Inflammatory macrophage treated with lipopolysaccharide for 4 hours (primary cell): ENCODE data around the gene PDP2.
"Not testable (repeated sequence)": the region's sequence is repeated elsewhere in the genome, so short reads cannot be mapped to it uniquely, and the experiment has no call there.

Experiments
- DNase-seq: peaks from one replicate; pipeline ENCODE4 v3.0.0-alpha.2; 2020

Gene PDP2

DNA sequence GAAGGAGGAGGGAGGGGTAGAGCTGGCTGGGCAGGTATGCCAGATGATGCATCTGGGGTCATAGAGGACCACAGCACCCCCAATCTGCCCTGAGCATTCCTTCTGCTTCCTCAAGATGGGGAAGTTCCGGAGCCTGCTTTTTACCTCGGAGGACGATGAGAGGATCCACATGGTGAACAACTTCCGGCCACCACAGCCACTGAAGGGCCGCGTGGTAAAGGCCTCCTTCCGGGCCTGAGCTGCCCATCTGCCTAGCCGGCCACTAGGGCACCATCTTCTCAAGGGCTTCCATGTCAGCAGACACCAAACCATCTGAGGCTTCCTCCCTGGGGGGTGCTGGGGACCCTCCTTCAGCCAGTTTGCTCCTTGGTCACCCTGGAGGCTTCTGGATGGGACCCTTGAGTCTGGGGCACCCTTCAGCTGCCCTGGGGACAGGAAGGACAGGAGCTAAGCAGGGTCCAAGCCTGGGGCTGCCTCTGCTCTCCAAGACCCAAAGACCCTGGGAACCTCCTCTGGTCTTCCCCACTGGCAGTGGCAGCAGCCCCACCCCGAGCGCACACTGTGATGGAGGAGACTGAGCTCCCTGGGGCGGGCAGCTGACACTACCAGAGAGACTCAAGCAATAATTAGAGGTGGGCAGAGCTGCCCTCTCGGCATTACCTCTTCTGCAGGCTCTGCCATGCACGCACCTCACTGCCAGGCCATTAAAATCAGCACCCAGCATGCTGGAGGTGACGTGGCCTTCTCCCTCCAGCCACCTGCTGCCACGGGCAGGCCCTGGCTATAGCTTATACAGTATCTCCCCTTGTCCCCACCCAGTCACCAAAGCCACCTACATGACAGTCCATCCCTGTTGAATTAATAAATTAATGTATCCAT lies 26.8 kb upstream of the PDP2 start:
- DNase-seq: no peak

DNA sequence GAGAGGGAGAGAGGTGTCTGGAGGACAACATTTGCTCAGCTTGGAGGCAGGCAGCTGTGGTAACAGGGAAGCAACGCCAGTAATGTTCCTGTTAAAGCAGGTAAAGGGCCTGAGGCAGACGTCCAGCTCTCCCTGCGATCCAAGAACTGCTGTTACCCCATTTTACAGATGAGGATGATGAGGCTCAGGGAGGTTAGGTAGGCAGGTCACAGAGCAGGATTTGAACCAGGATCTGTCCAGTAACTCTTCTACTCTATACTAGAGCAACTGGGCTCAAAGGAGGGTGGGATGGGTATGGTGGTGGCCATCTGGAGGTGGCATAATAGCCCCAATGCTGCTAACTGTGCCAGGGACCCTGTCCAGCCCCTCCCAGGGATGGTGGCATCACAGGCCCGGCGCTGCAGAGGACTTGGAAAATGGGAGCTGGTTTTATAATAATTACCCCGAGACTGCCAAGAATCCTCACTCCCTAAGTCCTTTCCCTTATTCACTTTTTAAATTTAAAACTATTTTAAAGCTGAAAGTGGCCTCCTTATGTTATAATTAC lies 24.1 kb upstream of the PDP2 start:
- no peak for DNase-seq

DNA sequence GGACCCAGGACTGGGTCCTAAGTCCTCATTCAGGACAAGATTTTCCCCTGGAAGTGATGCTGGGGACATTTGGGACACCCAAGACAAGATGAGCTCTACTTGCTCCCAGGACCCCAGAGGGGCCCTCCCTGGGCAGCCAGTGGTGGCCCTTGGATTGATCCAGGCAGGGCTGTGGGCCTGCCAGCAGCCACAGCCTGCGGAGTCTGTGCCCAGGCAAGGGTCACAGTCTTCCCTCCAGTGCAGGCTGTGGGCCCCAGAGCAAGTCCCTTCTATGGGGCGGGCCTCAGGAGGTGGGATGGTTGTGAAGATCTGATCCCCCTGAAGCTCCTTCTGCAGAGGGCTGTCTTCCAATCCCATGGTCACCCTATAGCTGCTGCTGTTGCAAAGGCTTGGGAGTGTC lies 23.5 kb upstream of the PDP2 start:
- no peak for DNase-seq

DNA sequence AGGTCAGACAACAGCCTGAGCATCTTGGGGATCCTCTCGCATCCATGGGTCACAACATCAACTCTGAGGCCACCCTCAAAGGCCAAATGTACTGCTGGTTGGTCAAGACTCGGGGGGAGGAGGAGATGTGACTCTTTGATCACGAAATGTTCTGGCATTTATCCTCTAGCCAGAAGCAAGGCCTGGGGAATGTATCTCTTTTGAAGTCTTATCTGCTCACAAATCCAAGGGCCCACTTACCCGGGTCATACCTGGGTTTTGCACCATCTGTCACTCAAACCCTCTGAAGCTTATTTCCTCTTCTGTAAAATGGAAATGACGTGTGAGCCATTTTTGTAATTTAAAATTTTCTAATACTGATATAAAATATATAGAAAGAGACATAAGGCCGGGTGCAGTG lies 22.9 kb upstream of the PDP2 start:
- DNase-seq: no peak

DNA sequence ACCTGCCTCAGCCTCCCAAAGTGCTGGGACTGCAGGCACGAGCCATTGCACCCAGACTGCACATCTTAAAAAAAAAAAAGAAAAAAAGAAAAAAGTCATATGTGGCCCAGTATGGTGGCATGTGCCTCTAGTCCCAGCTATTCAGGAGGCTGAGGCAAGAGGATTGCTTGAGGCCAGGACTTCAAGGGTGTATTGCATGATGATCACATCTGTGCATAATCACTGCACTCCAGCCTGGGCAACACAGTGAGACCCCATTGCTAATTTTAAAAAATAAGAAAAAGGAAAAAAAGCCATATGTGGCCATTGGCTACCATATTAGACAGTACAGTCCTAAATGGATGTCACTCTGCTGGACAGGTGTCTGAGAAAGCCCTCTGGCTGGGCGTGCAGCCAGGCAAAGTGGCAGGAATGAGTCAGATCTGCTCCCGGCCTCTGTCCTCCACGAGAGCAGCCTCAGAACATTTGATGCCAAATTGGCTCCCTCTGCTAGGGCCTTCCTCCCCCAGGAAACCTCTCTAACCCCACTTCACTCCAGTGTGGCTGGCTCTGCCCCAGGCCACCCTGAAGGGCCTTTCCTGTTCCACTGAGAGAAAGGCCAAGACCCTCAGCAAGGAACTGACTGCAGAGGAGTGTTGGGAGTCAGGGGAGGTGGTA lies 21.4 kb upstream of the PDP2 start:
- DNase-seq: no peak

DNA sequence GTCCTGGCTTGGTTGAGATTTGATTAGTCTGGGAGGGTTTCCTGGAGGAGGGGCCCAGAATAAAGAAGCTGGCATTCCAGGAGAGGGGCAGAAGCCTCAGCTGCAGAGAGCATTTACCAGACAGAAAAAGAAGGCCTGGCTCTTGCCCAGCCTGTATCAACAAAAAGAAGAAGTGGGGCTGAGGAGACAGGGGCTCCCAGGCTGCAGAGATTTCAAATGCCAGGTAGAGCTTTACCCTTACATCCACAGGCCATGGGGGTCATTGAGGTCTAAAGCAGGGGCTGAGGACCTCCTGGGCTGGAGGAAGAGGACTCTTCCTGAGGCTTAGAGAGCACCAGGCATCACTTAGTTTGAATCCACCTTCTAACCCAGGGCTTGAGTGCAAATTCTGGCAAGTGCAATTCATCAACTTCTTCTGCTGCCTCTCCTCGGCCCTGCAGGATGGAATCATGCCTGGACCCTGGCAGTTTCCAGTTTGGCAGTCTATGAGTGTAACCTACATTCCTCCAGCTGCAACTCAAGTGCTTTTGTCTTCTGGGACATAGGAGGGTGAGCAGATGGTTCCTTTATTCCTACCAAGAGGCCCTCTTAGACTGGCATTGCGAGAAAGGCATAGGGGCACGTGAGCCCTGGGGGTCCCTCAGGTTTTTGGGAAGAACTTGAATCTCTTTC lies 20.8 kb upstream of the PDP2 start:
- DNase-seq: no peak

DNA sequence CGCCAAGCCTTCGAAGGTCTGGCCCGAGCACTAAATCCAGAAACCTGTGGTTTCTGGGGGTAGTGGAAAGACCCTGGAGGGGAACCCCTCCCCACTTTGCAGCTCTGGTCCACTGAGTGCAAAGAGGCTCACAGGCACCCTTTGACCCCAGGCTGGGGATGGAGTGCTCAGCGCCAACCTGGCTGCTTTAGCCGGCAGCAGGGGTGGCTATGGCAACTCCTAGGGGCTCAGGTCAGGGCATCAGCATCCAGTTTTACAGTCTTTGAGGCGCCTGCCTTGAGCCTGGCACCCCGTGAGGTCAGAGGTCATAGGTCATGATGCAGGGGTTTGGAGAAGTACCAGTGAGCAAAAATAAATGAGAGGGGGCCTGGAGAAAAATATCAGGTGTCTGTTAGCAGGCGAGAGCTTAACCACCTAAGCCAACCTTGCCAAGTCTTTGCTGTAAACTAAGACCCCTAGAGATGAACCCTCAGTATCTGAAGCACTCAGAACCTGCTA lies 18.2 kb upstream of the PDP2 start:
- DNase-seq: no peak

DNA sequence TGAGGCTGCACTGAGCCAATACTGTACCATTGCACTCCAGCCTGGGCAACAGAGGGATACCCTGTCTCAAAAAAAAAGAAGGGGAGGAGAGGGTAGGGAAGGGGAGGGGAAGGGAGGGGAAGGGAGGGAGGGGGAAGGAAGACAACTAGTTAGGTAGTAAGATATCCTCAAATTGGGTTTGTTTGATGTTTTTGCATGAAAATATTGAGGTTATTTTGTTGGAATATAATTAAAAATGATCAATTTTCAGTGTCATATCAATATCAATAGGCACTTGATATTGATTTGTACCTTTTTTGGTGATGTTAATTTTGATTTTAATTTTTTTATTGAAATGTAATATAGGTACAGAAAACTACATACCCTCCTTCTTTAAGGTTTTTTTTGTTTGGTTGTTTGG lies 16.6 kb upstream of the PDP2 start:
- no peak for DNase-seq

DNA sequence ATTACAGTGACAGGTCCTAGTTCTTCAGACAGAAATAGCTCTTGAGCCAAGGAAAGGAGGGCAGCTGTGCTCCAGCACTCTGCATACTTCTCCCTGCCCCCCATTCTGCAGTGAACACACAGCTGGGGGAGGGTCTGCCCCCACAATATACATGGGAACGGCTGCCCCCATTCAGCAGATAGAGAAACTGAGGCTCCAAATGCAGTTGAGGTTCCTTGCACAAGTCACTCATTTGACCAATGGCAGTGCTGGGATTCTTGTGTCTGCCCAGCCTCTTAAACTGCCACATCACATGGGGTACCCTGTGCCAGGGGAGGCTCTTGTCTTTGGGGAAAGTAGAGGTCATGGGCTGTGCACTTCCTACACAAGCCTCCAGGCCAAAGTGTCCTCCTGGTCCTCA lies 10.9 kb upstream of the PDP2 start:
- DNase-seq: no peak

DNA sequence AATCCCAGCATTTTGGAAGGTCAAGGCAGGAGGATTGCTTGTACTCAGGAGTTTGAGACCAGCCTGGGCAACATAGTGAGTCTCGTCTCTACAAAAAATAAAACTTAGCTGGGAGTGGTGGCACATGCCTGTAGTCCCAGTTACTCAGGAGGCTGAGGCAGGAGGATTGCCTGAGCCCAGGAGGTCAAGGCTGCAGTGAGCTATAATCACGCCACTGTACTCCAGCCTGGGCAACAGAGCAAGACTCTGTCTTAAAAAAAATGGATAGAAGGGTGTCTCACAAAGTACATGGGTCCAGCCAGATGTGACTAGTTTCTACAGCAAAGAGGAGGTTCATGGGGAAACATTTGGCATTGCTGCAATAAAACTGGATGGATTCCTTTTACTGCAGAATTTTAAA lies 9.0 kb upstream of the PDP2 start:
- not testable (repeated sequence) for DNase-seq

DNA sequence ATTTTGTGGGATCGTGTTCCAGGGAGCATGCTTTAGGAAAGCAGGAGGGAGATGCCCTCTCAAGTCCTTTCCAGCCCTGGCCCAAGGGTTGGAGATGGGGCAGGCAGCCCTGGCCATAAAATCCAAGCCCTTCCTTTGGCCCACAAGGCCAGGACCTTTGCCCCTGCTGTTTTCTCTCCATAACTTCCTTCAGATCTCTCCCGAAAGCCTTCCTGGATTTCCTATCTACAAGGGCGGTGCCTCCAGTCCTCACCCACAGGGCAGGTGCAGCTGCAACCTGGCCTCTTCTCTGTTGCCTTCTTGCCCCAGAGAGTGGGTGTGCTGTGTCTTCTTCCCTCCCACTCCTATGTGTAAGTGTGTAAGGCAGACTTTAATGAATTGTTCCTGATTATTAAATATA lies 8.5 kb upstream of the PDP2 start:
- no peak for DNase-seq

DNA sequence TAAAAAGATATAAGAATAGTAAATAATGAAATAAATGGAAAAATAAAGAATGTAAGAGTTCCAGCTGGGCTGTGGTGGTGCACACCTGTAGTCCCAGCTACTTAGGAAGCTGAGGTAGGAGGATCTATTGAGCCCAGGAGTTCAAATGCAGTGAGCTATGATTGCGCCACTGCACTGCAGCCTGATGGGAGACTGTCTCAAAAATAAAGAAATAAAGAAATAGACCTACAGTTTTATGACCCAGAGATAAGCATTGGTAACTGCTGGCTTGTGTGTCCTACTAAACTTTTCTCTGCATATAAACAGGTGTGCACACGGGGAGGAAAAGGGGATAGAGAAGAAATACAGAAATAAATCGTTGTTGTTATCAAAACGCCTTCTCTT lies 7.8 kb upstream of the PDP2 start:
- DNase-seq: no peak

DNA sequence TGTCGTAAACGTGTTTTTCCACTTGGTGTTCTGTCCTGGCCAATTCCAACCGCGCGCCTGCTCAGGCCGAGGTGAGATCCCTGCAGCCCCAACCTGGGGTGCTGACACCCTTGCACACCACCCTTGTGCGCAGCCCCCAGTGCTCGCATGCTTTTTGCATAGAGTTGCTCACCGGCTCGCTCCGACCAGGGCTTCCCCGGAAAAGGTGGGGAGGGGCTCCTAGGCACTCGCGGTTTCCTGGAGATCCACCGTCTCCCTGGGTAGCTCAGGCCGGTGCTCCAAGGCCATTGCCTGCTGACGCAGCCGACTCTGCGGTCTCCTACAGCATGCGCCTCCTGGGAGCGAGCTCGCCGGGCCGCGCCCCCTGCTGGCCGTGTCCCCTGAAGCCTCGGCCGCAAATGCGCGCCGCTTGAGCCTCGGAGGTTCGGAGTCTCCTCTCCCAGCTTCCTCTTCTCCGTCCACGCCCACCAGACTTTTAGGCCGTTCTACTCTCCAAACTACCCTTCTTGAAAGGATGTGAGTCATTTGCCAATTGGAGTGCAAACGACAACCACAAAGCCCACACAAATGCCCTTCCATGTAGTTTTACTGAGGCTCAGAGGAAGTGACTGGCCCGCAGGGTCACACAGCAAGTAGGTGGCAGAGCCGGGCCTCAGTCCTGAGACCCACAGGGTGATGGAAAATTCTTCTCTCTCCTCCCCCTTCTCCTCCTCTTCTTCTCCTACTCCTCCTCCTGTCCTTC lies 7.2 kb upstream of the PDP2 start:
- DNase-seq: peak; percentile 100

DNA sequence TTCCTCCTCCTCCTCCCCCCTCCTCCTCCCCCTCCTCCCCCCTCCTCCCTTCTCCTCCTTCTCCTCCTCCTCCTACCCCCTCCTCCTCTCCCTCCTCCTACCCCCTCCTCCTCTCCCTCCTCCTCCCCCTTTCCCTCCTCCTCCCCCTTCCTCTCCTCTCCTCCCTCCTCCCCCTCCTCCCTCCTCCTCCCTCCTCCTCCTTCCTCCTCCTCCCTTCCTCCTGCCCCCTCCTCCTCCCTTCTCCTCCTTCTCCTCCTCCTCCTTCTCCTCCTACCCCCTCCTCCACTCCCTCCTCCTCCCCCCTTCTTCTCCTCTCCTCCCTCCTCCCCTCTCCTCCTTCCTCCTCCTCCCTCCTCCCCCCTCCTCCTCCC lies 6.6 kb upstream of the PDP2 start:
- no peak for DNase-seq

DNA sequence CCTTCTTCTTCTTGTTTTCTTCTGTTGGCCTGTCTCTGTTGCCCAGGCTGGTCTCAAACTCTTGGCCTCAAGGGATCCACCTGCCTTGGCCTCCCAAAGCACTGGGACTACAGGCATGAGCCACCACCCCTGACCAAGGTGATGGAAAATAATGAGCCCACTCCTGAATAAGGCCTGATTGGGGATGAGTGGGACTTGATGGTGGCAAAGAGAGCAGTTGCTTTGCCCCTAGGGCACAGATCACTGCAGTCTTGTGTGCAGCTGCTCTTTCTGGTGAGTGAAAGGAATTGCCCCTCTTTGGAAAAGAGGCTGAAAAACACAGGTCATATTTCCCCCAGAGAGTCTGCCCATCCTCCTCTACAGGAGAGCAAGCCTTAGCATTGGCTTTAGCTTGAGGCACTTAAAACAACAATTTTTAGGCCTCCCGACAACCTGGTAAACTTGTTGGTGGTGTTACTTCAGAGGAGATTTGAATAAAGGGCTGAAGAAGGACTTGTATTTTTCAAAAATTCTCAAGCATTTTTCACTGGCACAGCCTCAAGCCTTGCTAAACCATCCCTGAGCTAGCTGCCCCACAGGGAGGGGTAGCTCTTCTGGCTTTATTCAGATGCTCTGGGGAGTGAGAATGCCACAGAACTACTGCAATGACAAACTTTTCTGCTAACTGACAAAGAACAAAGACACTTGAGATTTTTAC lies 6.1 kb upstream of the PDP2 start:
- no peak for DNase-seq

DNA sequence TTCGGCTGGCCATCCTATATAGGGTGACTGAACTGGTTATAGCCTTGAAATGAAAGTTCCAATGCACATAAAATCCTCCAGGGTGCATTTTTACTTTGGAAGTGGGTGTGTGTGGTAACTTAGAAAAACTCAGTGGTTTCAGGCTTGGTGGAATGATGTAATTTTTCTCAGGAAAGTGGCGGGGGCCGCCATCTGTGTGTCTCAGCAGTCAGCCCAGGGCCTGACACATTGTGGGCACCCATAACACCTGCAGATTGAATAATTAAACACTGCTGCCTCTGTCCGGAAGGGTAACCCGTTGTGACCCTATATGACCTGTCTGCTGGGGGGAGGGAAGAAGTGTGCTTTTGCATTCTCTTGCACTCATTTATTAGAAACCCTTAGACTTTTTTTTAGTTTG lies 2.2 kb upstream of the PDP2 start:
- DNase-seq: peak; percentile 76

DNA sequence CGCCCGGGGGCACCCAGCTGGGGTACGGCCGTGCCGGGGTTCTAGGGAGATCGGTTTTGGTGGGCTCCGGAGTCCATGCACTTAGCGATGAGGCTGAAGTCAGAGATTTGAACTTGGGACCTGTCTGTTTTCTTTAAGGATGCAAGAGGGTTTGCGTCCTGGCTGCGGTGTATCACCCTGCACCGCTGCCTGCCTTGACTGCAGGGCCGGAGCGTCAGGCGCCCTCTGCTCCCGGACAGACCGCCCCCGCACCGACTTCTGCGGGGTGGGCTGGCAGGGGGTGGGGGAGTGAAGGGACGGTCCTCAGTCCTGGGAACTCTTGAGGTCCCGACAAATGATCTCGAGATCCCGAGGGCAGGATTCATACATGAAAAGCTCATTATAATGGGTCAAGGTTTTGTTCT lies 701 bp downstream of the PDP2 start:
- DNase-seq: no peak

DNA sequence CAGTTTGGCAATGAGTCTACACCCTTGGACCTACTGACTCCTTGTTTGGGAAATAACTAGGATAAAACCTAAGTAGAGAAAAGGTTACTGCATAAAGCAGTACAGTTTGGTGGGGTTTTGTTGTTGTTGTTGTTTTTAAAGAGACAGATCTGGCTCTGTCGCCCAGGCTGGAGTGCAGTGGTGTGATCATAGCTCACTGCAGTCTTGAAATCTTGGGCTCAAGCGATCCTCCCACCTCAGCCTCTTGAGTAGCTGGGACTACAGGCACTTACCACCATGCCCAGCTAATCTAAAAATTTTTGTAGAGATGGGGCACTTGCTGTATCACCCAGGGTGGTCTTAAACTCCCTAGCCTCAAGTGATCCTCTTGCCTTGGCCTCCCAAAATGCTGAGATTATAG lies 1.2 kb downstream of the PDP2 start:
- no peak for DNase-seq

DNA sequence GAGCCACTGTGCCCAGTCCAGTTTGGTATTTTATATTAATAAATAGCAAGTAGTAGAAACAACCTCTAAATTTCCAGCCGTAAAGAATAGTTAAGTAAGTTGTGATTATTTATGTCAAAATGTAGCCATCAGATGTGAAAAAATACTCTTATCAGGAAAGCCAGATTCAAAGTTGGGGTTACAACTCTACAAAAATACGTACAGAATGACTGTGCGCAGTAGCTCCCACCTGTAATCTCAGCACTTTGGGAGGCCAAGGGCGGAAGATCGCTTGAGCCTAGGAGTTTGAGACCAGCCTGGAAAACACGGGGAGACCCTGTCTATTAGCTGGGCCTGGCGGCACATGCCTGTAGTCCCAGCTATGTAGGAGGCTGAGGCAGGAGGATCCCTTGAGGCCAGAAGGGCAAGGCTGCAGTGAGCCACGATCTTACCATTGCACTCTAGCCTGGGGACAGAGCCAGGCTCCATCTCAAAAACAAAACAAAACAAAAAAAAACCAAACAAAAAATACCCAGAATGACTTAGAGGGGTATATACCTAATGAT lies 1.7 kb downstream of the PDP2 start:
- DNase-seq: no peak

DNA sequence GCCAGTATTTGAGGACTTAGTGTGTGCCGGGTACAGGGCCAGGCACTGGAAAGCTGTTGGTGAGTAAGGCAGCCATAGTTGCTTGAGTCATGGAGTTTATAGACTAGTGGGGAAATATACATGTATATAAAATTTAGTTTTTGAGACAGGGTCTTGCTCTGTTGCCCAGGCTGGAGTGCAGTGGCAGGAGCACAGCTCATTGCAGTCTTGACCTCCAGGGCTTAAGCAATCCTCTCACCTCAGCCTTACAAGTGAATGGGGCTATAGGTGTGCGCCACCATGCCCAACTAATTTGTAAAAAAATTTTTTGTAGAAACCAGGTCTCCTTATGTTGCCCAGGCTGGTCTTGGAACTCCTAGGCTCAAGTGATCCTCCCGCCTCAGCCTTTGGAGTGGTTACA lies 2.4 kb downstream of the PDP2 start:
- no peak for DNase-seq

DNA sequence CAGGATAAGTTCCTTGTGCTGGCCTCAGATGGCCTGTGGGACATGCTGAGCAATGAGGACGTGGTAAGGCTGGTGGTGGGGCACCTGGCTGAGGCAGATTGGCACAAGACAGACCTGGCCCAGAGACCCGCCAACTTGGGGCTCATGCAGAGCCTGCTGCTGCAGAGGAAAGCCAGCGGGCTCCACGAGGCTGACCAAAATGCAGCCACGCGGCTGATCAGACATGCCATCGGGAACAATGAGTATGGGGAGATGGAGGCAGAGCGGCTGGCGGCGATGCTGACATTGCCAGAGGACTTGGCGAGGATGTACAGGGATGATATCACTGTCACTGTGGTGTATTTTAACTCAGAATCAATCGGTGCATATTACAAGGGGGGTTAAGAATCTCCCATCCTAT lies 5.2 kb downstream of the PDP2 start:
- DNase-seq: no peak

DNA sequence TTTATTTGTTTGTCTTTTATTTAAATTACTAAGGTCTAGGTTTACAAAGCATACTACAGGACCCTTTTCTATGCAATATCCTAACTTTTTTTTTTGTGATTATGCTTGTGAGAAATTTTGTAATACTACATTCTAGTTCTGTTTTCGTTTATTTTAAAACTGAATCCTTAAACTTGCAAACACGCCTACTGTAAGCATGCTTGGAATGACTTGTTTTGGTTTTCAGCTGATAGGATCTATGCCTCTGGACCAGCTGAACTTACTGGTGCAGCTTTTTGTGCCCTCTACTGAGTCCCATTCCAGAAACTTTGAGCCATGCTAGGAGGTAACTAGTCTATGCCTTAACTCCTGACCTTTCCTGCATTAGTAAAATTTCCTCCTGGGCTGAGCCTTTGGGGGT lies 6.0 kb downstream of the PDP2 start:
- DNase-seq: no peak
